Ishikawa (cell line): ENCODE results near the gene EZR.

Experiments used
- CEBPB ChIP-seq: IDR thresholded peaks from 2 replicates; pipeline ENCODE4 v1.6.1; 2012
- CREB1 ChIP-seq: IDR thresholded peaks from 2 replicates; pipeline ENCODE4 v1.6.1; 2012; ENCODE audit warnings: low read depth
- EGR1 ChIP-seq: IDR thresholded peaks from 2 replicates; pipeline ENCODE4 v1.6.1; 2012
- EP300 ChIP-seq: IDR thresholded peaks from 2 replicates; pipeline ENCODE4 v1.6.1; 2012; ENCODE audit warnings: borderline replicate concordance
- FOXM1 ChIP-seq: IDR thresholded peaks from 2 replicates; pipeline ENCODE4 v1.6.1; 2012; ENCODE audit warnings: low read depth, borderline replicate concordance
- MAX ChIP-seq: IDR thresholded peaks from 2 replicates; pipeline ENCODE4 v1.6.1; 2012
- NFIC ChIP-seq: IDR thresholded peaks from 2 replicates; pipeline ENCODE4 v1.6.1; 2012
- RAD21 ChIP-seq: IDR thresholded peaks from 2 replicates; pipeline ENCODE4 v1.6.1; 2012; ENCODE audit warnings: low read depth
- REST ChIP-seq: IDR thresholded peaks from 2 replicates; pipeline ENCODE4 v1.6.1; 2012; ENCODE audit warnings: low read depth, mild to moderate bottlenecking
- TAF1 ChIP-seq: IDR thresholded peaks from 2 replicates; pipeline ENCODE4 v1.6.1; 2012; ENCODE audit warnings: low read depth, mild to moderate bottlenecking
- TCF12 ChIP-seq: IDR thresholded peaks from 2 replicates; pipeline ENCODE4 v1.6.1; 2012; ENCODE audit warnings: low read depth
- TEAD4 ChIP-seq: IDR thresholded peaks from 2 replicates; pipeline ENCODE4 v1.6.1; 2012
- USF1 ChIP-seq: IDR thresholded peaks from 2 replicates; pipeline ENCODE4 v1.6.1; 2012
- YY1 ChIP-seq: IDR thresholded peaks from 2 replicates; pipeline ENCODE4 v1.6.1; 2012; ENCODE audit warnings: low read depth
- ZBTB7A ChIP-seq: IDR thresholded peaks from 2 replicates; pipeline ENCODE4 v1.6.1; 2012; ENCODE audit warnings: low read depth

The EZR gene

GRCh38 chr6:158808941-158809678, 10.1 kb downstream of the EZR start:
- TF ChIP-seq REST, result no peak
- 0 out of 2 replicates have a peak, but pooled peaks have one; percentile 13 for TF ChIP-seq EP300

GRCh38 chr6:158808442-158808833, 10.7 kb downstream of the EZR start:
- TF ChIP-seq MAX (no peak), ZBTB7A (no peak), TEAD4 (no peak), USF1 (no peak), CEBPB (no peak), YY1 (no peak), REST (no peak), CREB1 (no peak), NFIC (no peak), TAF1 (no peak), RAD21 (no peak), EGR1 (no peak), TCF12 (no peak), FOXM1 (no peak), EP300 (no peak)

GRCh38 chr6:158807515-158808441, 11.4 kb downstream of the EZR start:
- TF ChIP-seq YY1 (no peak), REST (no peak), TAF1 (no peak), EP300 (no peak), CREB1 (no peak), NFIC (no peak), TEAD4 (no peak), TCF12 (no peak), RAD21 (no peak), ZBTB7A (no peak), CEBPB (no peak), MAX (no peak), FOXM1 (no peak), EGR1 (no peak), USF1 (no peak)

- TF ChIP-seq REST (no peak), YY1 (no peak), CREB1 (no peak), TCF12 (no peak), FOXM1 (no peak), CEBPB (no peak)
Observed at GRCh38 chr6:158805698-158806377, 13.3 kb downstream of the EZR start.
